Right lobe of liver (tissue), 4 donors: ENCODE measurements around the gene EIF3K.

Experiments used
- CTCF ChIP-seq, 4 donors: fragments of 200-600 bp in 3 of 4; fragments of 450-650 bp in 1 of 4; IDR thresholded peaks; one replicate each; pipeline versions ENCODE4 v1.5.1 to v1.8.0; 2016 to 2022; ENCODE audit warnings: antibody characterized with exemption in 4 of 4, mild to moderate bottlenecking in 2 of 4
- POLR2A ChIP-seq: fragments of 450-650 bp; IDR thresholded peaks from one replicate; pipeline ENCODE4 v1.6.1; 2017; ENCODE audit warnings: antibody characterized with exemption, mild to moderate bottlenecking
- donor health status: DM: no; HTN: no; CAD: no.
- donor health status: DM: no; HTN: no; CAD: no.
- donor health status: DM: no; HTN: yes; CAD: no.

- TF ChIP-seq CTCF (IDR thresholded peaks at IDR 0.05): no peak
- no peak for TF ChIP-seq POLR2A
Observed at GRCh38 chr19:38571682-38572081, 47.3 kb upstream of the EIF3K start.
